WTC11 (cell line): ENCODE results near the gene AGAP1. TPM values are rescaled to one million over a fixed set of nuclear protein-coding genes. Genes with fewer than 3 reads are reported as not detected.

Experiments used
- ATAC-seq: fragments of 200-7000 bp; cut with Tn5 transposase; 2 replicates; pipeline ENCODE4 v1.10.0; 2021; ENCODE audit warnings: mild to moderate bottlenecking, moderate library complexity
- CTCF ChIA-PET: fragments of 300-600 bp; sonication (Branson Sonifier 250); formaldehyde crosslinking; loops from one replicate; lab custom pipeline; 2021; ENCODE audit warnings: antibody characterized with exemption; lab: Charles Lee
- POLR2A ChIA-PET: fragments of 350-600 bp; sonication (Branson Sonifier 250); formaldehyde crosslinking; loops from one replicate; lab custom pipeline; 2021; ENCODE audit warnings: antibody characterized with exemption; lab: Charles Lee
- DNase-seq: peaks from one replicate; pipeline ENCODE4 v3.0.0; 2021; ENCODE audit warnings: low spot score
- H3K27ac Mint-ChIP-seq: 2 replicates; pipeline ENCODE4 v1.8.0; 2021; ENCODE audit warnings: mixed read lengths
- H3K27me3 Mint-ChIP-seq: 2 replicates; pipeline ENCODE4 v1.8.0; 2021; ENCODE audit warnings: low read depth, mild to moderate bottlenecking, moderate library complexity, mixed read lengths
- H3K36me3 Mint-ChIP-seq: 2 replicates; pipeline ENCODE4 v1.8.0; 2021; ENCODE audit warnings: mixed read lengths
- H3K4me1 Mint-ChIP-seq: 2 replicates; pipeline ENCODE4 v1.8.0; 2022; ENCODE audit warnings: mixed read lengths
- H3K4me3 Mint-ChIP-seq: 2 replicates; pipeline ENCODE4 v1.8.0; 2021; ENCODE audit warnings: mild to moderate bottlenecking, moderate library complexity, mixed read lengths
- H3K9me3 Mint-ChIP-seq: 2 replicates; pipeline ENCODE4 v1.8.0; 2021; ENCODE audit warnings: mixed read lengths
- CBFB ChIP-seq: sonication (generic); formaldehyde crosslinking; IDR thresholded peaks from 2 replicates; pipeline ENCODE4 v1.8.1; 2022; ENCODE audit warnings: mild to moderate bottlenecking, low read depth, missing genetic modification reagents
- CREB1 ChIP-seq: sonication (generic); formaldehyde crosslinking; IDR thresholded peaks from 2 replicates; pipeline ENCODE4 v1.8.0; 2023; ENCODE audit warnings: mild to moderate bottlenecking, missing genetic modification reagents
- ELF4 ChIP-seq: sonication (generic); formaldehyde crosslinking; IDR thresholded peaks from 2 replicates; pipeline ENCODE4 v1.8.1; 2022; ENCODE audit warnings: low read depth, mild to moderate bottlenecking, moderate library complexity, missing genetic modification reagents
- FOXJ3 ChIP-seq: sonication (generic); formaldehyde crosslinking; IDR thresholded peaks from 2 replicates; pipeline ENCODE4 v1.9.0; 2021; ENCODE audit warnings: missing genetic modification reagents, mild to moderate bottlenecking, borderline replicate concordance
- FOXK1 ChIP-seq: sonication (generic); formaldehyde crosslinking; IDR thresholded peaks from 2 replicates; pipeline ENCODE4 v1.8.0; 2022; ENCODE audit warnings: mild to moderate bottlenecking, moderate library complexity, missing genetic modification reagents
- GABPB1 ChIP-seq: sonication (generic); formaldehyde crosslinking; IDR thresholded peaks from 2 replicates; pipeline ENCODE4 v1.8.1; 2023; ENCODE audit warnings: mild to moderate bottlenecking, missing genetic modification reagents
- IRF2 ChIP-seq: sonication (generic); formaldehyde crosslinking; IDR thresholded peaks from 2 replicates; pipeline ENCODE4 v1.8.0; 2022; ENCODE audit warnings: low read depth, missing genetic modification reagents, borderline replicate concordance
- JAZF1 ChIP-seq: fragments of 250-450 bp; sonication (Bioruptor Pico); IDR thresholded peaks from 2 replicates; pipeline ENCODE4 v1.9.0; 2021; ENCODE audit warnings: moderate library complexity, mild to moderate bottlenecking, inconsistent platforms
- NFYB ChIP-seq: sonication (generic); formaldehyde crosslinking; conservative IDR thresholded peaks from 2 replicates; pipeline ENCODE4 v1.8.0; 2022; ENCODE audit warnings: low read depth, missing genetic modification reagents
- NR3C1 ChIP-seq: sonication (generic); formaldehyde crosslinking; conservative IDR thresholded peaks from 2 replicates; pipeline ENCODE4 v1.8.1; 2023; ENCODE audit warnings: low read depth, mild to moderate bottlenecking, missing genetic modification reagents
- PRRX2 ChIP-seq: fragments of 250-450 bp; sonication (Bioruptor Pico); IDR thresholded peaks from 2 replicates; pipeline ENCODE4 v1.8.0; 2021; ENCODE audit warnings: mild to moderate bottlenecking
- total RNA-seq: library from RNA; stranded (reverse); gene quantifications from 3 replicates; pipeline ENCODE4 v1.2.3, GENCODE V29; 2021
- TF ChIP-seq, protein P1 (sequence below): sonication (generic); formaldehyde crosslinking; IDR thresholded peaks from 2 replicates; pipeline ENCODE4 v1.8.0; 2022; ENCODE audit warnings: missing genetic modification reagents
- TF ChIP-seq, protein P2 (sequence below): fragments of 250-450 bp; sonication (Bioruptor Pico); IDR thresholded peaks from 2 replicates; pipeline ENCODE4 v1.8.0; 2021; ENCODE audit warnings: mild to moderate bottlenecking
- TF ChIP-seq, protein P3 (sequence below): sonication (generic); formaldehyde crosslinking; conservative IDR thresholded peaks from 2 replicates; pipeline ENCODE4 v1.8.1; 2023; ENCODE audit warnings: mild to moderate bottlenecking, low read depth, missing genetic modification reagents, moderate library complexity
- TF ChIP-seq, protein P4 (sequence below): sonication (generic); formaldehyde crosslinking; IDR thresholded peaks from 2 replicates; pipeline ENCODE4 v1.8.1; 2022; ENCODE audit warnings: mild to moderate bottlenecking, missing genetic modification reagents, moderate library complexity, borderline replicate concordance
- TF ChIP-seq, protein P5 (sequence below): fragments of 250-450 bp; sonication (Bioruptor Pico); conservative IDR thresholded peaks from 2 replicates; pipeline ENCODE4 v1.9.0; 2021; ENCODE audit warnings: mild to moderate bottlenecking
- TF ChIP-seq, protein P6 (sequence below): sonication (generic); formaldehyde crosslinking; IDR thresholded peaks from 2 replicates; pipeline ENCODE4 v1.8.1; 2023; ENCODE audit warnings: mild to moderate bottlenecking, missing genetic modification reagents, moderate library complexity

AGAP1 gene
- total RNA-seq, 1 experiment from 2014 or later: 49.3 TPM

DNA sequence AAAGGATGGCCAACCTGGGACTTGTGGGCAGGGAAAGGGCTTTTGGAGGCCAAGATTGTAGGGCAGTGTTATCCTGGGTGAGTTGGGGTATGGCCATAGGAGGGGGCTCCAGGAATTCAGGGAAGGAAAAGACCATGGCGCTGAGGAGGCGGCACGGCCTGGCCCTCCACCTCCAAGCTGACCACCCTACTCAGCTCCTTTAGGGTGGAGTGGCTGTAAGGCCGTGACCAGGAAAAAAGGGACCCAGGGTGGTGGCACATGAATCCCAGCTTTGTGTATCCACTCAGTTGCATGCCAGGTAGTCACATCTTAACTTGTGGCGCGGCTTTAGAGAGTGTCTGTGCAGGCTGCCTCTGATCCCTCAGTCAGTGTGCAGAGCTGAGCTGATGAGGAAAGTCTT is 168.1 kb downstream of the AGAP1 start:
- Mint-ChIP-seq H3K36me3 (no peaks in the 10 kb centered on the region), H3K27ac (no peak overlapping the region), H3K4me1 (peaks cover 93% of the 10 kb centered on the region), H3K9me3 (no peaks in the 10 kb centered on the region), H3K27me3 (no peaks in the 10 kb centered on the region; the same call in 1 of the 2 replicates), H3K4me3 (no peak overlapping the region)
- ChIA-PET POLR2A (no interaction called here), CTCF (interaction anchor here (1.0 to 1.3 kb wide), 2 partner anchors 68 to 84 kb away, joined by 3 to 4 read pairs; no protein-coding TSS in a partner anchor)
- TF ChIP-seq NR3C1 (CRISPR knock-in tag): no peak
- DNase-seq (no peak), ATAC-seq (no peak)

DNA sequence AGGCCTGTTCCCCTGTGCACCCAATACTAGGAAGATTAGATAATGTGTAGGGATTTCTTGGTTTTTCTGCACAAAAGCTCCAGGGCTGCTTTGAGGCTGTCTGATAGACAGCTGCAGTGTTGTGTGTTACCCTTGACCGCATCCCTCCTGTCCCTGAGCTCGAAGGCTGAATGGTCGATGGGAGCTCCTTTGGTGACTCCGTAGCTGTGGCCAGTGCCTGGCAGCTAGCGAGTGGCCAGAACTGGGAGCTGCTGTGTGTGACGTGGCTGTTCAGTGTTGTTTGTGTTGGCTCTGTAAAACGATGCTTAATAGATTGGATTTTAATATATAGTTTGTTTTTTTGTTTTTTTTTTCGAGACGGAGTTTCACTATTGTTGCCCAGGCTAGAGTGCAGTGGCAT is 170.0 kb downstream of the AGAP1 start:
- peaks cover 84% of the 10 kb centered on the region for H3K4me1 Mint-ChIP-seq
- DNase-seq (no peak), ATAC-seq (no peak)
- H3K4me3 Mint-ChIP-seq: no peak overlapping the region
- CTCF ChIA-PET: interaction anchor here (0.7 to 1.6 kb wide), 6 partner anchors 24 to 390 kb away, joined by 3 to 13 read pairs (median 3); no protein-coding TSS in a partner anchor
- H3K36me3 Mint-ChIP-seq: no peaks in the 10 kb centered on the region
- POLR2A ChIA-PET: no interaction called here
- H3K27me3 Mint-ChIP-seq: no peaks in the 10 kb centered on the region; the same call in 1 of the 2 replicates
- H3K9me3 Mint-ChIP-seq: no peaks in the 10 kb centered on the region
- TF ChIP-seq, protein P1, sequence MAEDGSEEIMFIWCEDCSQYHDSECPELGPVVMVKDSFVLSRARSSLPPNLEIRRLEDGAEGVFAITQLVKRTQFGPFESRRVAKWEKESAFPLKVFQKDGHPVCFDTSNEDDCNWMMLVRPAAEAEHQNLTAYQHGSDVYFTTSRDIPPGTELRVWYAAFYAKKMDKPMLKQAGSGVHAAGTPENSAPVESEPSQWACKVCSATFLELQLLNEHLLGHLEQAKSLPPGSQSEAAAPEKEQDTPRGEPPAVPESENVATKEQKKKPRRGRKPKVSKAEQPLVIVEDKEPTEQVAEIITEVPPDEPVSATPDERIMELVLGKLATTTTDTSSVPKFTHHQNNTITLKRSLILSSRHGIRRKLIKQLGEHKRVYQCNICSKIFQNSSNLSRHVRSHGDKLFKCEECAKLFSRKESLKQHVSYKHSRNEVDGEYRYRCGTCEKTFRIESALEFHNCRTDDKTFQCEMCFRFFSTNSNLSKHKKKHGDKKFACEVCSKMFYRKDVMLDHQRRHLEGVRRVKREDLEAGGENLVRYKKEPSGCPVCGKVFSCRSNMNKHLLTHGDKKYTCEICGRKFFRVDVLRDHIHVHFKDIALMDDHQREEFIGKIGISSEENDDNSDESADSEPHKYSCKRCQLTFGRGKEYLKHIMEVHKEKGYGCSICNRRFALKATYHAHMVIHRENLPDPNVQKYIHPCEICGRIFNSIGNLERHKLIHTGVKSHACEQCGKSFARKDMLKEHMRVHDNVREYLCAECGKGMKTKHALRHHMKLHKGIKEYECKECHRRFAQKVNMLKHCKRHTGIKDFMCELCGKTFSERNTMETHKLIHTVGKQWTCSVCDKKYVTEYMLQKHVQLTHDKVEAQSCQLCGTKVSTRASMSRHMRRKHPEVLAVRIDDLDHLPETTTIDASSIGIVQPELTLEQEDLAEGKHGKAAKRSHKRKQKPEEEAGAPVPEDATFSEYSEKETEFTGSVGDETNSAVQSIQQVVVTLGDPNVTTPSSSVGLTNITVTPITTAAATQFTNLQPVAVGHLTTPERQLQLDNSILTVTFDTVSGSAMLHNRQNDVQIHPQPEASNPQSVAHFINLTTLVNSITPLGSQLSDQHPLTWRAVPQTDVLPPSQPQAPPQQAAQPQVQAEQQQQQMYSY (CRISPR knock-in tag): no peak
- TF ChIP-seq, protein P2, sequence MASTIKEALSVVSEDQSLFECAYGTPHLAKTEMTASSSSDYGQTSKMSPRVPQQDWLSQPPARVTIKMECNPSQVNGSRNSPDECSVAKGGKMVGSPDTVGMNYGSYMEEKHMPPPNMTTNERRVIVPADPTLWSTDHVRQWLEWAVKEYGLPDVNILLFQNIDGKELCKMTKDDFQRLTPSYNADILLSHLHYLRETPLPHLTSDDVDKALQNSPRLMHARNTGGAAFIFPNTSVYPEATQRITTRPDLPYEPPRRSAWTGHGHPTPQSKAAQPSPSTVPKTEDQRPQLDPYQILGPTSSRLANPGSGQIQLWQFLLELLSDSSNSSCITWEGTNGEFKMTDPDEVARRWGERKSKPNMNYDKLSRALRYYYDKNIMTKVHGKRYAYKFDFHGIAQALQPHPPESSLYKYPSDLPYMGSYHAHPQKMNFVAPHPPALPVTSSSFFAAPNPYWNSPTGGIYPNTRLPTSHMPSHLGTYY: no peak
- TF ChIP-seq IRF2 (no peak), ELF4 (no peak), NFYB (no peak), CBFB (no peak), JAZF1 (CRISPR knock-in tag) (no peak), NR3C1 (CRISPR knock-in tag) (no peak), CREB1 (no peak)
- TF ChIP-seq, protein P3, sequence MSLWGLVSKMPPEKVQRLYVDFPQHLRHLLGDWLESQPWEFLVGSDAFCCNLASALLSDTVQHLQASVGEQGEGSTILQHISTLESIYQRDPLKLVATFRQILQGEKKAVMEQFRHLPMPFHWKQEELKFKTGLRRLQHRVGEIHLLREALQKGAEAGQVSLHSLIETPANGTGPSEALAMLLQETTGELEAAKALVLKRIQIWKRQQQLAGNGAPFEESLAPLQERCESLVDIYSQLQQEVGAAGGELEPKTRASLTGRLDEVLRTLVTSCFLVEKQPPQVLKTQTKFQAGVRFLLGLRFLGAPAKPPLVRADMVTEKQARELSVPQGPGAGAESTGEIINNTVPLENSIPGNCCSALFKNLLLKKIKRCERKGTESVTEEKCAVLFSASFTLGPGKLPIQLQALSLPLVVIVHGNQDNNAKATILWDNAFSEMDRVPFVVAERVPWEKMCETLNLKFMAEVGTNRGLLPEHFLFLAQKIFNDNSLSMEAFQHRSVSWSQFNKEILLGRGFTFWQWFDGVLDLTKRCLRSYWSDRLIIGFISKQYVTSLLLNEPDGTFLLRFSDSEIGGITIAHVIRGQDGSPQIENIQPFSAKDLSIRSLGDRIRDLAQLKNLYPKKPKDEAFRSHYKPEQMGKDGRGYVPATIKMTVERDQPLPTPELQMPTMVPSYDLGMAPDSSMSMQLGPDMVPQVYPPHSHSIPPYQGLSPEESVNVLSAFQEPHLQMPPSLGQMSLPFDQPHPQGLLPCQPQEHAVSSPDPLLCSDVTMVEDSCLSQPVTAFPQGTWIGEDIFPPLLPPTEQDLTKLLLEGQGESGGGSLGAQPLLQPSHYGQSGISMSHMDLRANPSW: no peak
- TF ChIP-seq, protein P4, sequence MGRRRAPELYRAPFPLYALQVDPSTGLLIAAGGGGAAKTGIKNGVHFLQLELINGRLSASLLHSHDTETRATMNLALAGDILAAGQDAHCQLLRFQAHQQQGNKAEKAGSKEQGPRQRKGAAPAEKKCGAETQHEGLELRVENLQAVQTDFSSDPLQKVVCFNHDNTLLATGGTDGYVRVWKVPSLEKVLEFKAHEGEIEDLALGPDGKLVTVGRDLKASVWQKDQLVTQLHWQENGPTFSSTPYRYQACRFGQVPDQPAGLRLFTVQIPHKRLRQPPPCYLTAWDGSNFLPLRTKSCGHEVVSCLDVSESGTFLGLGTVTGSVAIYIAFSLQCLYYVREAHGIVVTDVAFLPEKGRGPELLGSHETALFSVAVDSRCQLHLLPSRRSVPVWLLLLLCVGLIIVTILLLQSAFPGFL (CRISPR knock-in tag): no peak
- 0 out of 2 replicates have a peak overlapping the region, but pooled peaks have one; percentile 17 for H3K27ac Mint-ChIP-seq

DNA sequence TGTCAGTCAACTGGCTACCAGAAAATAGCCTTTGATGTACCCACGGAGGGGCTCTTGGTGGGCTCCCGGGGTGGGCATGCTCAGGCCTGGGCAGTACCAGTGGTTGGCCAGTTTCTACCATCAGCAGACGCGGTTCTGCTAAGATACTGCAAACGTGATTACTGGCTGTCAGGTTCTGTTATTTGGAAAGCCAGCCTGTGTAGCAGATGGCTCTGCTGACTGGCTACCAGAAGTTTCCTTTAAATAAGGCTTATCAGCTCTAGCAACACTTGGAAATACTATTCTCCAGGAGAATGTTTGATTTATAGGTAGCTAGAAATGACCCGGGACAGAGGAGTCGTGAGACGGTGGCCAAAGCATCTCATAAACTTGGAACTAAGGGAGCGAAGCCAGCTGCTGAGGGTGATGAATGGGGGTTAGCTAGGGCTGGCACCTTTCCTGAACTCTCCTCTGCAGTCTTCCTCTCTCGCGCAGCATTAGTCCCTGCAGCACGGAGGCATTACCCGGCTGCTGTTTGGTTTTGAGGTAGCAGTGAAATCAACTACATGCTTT is 171.9 kb downstream of the AGAP1 start:
- H3K27me3 Mint-ChIP-seq: no peaks in the 10 kb centered on the region
- no peaks in the 10 kb centered on the region for H3K36me3 Mint-ChIP-seq
- H3K27ac Mint-ChIP-seq: 0 out of 2 replicates have a peak overlapping the region, but pooled peaks have one; percentile 8
- CTCF ChIA-PET: interaction anchor here (1.1 to 2.1 kb wide), 2 partner anchors 75 to 80 kb away, joined by 3 to 5 read pairs; no protein-coding TSS in a partner anchor
- H3K4me3 Mint-ChIP-seq: peak overlapping the region; percentile 47
- ATAC-seq (no peak), DNase-seq (no peak)
- no peaks in the 10 kb centered on the region for H3K9me3 Mint-ChIP-seq
- peaks cover 69% of the 10 kb centered on the region for H3K4me1 Mint-ChIP-seq
- POLR2A ChIA-PET: interaction anchor here (0.6 kb wide), 1 partner anchor 58 kb away, joined by 3 read pairs; no protein-coding TSS in a partner anchor
- TF ChIP-seq FOXK1 (CRISPR knock-in tag): no peak
- TF ChIP-seq FOXJ3 (CRISPR knock-in tag): no peak
- no peak for TF ChIP-seq GABPB1
- no peak for TF ChIP-seq PRRX2 (CRISPR knock-in tag)
- TF ChIP-seq, protein P5, sequence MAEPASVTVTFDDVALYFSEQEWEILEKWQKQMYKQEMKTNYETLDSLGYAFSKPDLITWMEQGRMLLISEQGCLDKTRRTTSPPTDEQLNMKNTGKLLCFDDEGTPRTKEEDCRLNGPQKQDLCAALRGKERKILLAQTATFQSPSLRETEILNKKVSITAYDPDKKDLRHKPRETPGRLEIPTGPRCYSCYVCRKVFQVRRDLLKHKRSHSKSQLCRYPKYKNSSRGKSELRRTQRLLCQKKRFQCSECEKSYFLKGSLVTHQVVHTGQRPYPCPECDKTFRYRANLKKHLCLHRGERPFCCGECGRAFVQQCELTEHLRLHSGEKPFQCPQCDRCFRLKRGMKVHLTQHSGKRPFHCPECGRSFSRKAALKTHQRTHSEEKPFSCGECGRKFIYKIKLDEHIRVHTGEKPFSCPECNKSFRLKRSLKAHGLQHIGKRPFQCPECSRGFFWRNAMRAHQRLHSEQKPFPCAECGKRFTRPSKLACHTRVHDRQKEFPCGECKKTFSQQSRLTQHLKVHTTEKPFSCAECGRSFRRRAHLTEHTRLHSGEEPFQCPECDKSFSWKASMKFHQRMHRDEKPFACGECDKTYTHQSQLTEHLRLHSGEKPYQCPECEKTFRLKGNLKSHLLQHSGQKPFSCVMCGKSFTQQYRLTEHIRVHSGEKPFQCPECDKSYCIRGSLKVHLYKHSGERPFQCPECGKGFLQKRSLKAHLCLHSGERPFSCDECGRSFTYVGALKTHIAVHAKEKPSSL (CRISPR knock-in tag): no peak
- TF ChIP-seq, protein P6, sequence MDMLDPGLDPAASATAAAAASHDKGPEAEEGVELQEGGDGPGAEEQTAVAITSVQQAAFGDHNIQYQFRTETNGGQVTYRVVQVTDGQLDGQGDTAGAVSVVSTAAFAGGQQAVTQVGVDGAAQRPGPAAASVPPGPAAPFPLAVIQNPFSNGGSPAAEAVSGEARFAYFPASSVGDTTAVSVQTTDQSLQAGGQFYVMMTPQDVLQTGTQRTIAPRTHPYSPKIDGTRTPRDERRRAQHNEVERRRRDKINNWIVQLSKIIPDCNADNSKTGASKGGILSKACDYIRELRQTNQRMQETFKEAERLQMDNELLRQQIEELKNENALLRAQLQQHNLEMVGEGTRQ: no peak
- TF ChIP-seq ELF4: no peak
